Measurements from ENCODE around the gene PRIM2.

GRCh38 chr6:57327311-57327710 is 9.9 kb downstream of the PRIM2 start:
- no peak for TF ChIP-seq ZNF565 (CRISPR knock-in tag; conservative IDR thresholded peaks at IDR 0.05; ENCODE audit: low read depth)
- TF ChIP-seq, protein P1, sequence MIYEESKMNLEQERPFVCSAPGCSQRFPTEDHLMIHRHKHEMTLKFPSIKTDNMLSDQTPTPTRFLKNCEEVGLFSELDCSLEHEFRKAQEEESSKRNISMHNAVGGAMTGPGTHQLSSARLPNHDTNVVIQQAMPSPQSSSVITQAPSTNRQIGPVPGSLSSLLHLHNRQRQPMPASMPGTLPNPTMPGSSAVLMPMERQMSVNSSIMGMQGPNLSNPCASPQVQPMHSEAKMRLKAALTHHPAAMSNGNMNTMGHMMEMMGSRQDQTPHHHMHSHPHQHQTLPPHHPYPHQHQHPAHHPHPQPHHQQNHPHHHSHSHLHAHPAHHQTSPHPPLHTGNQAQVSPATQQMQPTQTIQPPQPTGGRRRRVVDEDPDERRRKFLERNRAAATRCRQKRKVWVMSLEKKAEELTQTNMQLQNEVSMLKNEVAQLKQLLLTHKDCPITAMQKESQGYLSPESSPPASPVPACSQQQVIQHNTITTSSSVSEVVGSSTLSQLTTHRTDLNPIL (CRISPR knock-in tag; IDR thresholded peaks at IDR 0.05; ENCODE audit: low read depth): no peak
- TF ChIP-seq TOX (CRISPR knock-in tag; IDR thresholded peaks at IDR 0.05; ENCODE audit: borderline replicate concordance): no peak
- TF ChIP-seq ZC3H10 (CRISPR knock-in tag; IDR thresholded peaks at IDR 0.05): no peak
- TF ChIP-seq CSDC2 (CRISPR knock-in tag; IDR thresholded peaks at IDR 0.05): no peak
- no peak for TF ChIP-seq ZFP3 (CRISPR knock-in tag; IDR thresholded peaks at IDR 0.05)
- no peak for TF ChIP-seq ZFP30 (CRISPR knock-in tag; IDR thresholded peaks at IDR 0.05)
- TF ChIP-seq, protein P2, sequence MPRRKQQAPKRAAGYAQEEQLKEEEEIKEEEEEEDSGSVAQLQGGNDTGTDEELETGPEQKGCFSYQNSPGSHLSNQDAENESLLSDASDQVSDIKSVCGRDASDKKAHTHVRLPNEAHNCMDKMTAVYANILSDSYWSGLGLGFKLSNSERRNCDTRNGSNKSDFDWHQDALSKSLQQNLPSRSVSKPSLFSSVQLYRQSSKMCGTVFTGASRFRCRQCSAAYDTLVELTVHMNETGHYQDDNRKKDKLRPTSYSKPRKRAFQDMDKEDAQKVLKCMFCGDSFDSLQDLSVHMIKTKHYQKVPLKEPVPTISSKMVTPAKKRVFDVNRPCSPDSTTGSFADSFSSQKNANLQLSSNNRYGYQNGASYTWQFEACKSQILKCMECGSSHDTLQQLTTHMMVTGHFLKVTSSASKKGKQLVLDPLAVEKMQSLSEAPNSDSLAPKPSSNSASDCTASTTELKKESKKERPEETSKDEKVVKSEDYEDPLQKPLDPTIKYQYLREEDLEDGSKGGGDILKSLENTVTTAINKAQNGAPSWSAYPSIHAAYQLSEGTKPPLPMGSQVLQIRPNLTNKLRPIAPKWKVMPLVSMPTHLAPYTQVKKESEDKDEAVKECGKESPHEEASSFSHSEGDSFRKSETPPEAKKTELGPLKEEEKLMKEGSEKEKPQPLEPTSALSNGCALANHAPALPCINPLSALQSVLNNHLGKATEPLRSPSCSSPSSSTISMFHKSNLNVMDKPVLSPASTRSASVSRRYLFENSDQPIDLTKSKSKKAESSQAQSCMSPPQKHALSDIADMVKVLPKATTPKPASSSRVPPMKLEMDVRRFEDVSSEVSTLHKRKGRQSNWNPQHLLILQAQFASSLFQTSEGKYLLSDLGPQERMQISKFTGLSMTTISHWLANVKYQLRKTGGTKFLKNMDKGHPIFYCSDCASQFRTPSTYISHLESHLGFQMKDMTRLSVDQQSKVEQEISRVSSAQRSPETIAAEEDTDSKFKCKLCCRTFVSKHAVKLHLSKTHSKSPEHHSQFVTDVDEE (CRISPR knock-in tag; IDR thresholded peaks at IDR 0.05): no peak
- no peak for TF ChIP-seq ZNF8 (CRISPR knock-in tag; IDR thresholded peaks at IDR 0.05)
- no peak for TF ChIP-seq ISL1 (CRISPR knock-in tag; IDR thresholded peaks at IDR 0.05)
- no peak for TF ChIP-seq TCF4 (CRISPR knock-in tag; IDR thresholded peaks at IDR 0.05; ENCODE audit: borderline replicate concordance)
- TF ChIP-seq PPARA (CRISPR knock-in tag; IDR thresholded peaks at IDR 0.05; ENCODE audit: borderline replicate concordance): no peak
